ENCODE measurements around the gene PHYH.

DNA sequence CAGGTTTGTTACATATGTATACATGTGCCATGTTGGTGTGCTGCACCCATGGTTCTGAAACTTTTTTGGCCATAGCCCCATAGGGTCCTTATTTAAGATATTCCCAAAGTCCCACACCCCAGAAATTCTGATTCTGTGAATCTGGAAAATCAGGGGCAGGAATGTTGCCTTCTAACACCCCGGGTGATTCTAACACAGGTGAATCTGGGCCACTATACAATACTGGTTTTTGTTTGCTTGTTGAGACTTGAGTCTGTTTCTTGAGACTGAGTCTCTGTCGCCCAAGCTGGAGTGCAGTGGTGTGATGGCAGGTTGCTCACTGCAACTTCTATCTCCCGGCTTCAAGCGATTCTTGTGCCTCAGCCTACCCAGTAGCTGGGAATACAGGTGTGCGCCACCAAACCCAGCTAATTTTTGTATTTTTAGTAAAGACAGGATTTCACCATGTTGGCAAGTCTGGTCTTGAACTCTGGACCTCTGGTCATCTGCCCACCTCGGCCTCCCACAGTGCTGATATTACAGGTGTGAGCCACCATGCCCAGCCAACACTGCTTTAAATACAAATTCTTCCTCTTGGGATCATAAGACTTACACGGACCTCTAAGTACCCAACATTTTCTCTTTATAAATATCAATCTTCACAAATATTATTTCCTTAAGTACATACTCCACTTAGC is 16.9 kb upstream of the PHYH start:
- TF ChIP-seq, protein P1, sequence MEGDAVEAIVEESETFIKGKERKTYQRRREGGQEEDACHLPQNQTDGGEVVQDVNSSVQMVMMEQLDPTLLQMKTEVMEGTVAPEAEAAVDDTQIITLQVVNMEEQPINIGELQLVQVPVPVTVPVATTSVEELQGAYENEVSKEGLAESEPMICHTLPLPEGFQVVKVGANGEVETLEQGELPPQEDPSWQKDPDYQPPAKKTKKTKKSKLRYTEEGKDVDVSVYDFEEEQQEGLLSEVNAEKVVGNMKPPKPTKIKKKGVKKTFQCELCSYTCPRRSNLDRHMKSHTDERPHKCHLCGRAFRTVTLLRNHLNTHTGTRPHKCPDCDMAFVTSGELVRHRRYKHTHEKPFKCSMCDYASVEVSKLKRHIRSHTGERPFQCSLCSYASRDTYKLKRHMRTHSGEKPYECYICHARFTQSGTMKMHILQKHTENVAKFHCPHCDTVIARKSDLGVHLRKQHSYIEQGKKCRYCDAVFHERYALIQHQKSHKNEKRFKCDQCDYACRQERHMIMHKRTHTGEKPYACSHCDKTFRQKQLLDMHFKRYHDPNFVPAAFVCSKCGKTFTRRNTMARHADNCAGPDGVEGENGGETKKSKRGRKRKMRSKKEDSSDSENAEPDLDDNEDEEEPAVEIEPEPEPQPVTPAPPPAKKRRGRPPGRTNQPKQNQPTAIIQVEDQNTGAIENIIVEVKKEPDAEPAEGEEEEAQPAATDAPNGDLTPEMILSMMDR (IDR thresholded peaks at IDR 0.05), result no peak
- TF ChIP-seq POLR2AphosphoS5 (IDR thresholded peaks at IDR 0.05), result no peak

Measured in sigmoid colon (tissue), 4 donors.